GM12801 (cell line): ENCODE data around the gene SUGCT.

Experiments
- TF ChIP-seq, protein P1 (sequence below): IDR thresholded peaks from one replicate; pipeline ENCODE4 v1.5.1; 2011; ENCODE audit warnings: control low read depth; ENCODE audit not compliant: insufficient read length; ENCODE audit errors: extremely low read depth

The SUGCT gene

DNA sequence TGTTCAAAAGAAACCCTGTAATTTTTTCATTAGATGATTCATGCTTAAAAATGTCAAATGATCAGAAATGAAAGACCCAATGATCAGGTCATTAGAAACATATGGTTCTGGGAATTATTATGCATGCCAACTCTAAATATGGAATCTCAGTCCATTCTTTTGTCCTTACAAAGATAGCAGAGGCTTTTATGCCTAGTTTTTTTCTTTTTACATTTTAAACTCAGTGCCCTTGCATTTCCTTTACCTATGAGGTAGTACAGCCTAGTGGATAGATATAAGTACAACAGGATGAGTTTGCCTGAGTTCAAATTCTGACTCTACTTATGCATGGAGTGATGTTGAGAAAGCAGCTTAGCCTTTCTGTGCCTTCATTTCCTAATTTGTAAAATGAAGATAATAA is 392.9 kb downstream of the SUGCT start:
- TF ChIP-seq, protein P1, sequence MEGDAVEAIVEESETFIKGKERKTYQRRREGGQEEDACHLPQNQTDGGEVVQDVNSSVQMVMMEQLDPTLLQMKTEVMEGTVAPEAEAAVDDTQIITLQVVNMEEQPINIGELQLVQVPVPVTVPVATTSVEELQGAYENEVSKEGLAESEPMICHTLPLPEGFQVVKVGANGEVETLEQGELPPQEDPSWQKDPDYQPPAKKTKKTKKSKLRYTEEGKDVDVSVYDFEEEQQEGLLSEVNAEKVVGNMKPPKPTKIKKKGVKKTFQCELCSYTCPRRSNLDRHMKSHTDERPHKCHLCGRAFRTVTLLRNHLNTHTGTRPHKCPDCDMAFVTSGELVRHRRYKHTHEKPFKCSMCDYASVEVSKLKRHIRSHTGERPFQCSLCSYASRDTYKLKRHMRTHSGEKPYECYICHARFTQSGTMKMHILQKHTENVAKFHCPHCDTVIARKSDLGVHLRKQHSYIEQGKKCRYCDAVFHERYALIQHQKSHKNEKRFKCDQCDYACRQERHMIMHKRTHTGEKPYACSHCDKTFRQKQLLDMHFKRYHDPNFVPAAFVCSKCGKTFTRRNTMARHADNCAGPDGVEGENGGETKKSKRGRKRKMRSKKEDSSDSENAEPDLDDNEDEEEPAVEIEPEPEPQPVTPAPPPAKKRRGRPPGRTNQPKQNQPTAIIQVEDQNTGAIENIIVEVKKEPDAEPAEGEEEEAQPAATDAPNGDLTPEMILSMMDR: no peak

GRCh38 chr7:40530292-40530691 is 395.5 kb downstream of the SUGCT start:
- TF ChIP-seq, protein P1: no peak

DNA sequence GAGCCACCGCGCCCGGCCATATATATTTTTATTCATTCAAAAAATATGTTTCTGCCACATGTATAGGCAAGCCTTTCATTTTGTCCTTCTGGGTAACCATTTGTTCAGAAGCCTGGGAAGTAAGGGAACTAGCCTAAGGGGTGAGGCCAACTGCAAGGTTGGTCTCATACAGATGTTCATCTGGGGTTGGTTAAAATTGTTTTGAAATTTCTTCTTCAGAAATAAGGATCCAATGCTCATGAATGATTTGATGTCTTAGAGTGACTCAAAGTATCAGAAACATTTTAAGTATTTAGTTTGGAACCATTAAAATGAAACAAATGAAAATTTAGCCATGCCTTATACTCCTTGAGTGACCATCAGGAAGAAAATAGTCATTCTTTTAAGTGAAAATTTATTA is 397.2 kb downstream of the SUGCT start:
- TF ChIP-seq, protein P1: no peak

- TF ChIP-seq, protein P1: no peak
Observed at GRCh38 chr7:40535678-40536077, 400.9 kb downstream of the SUGCT start.

DNA sequence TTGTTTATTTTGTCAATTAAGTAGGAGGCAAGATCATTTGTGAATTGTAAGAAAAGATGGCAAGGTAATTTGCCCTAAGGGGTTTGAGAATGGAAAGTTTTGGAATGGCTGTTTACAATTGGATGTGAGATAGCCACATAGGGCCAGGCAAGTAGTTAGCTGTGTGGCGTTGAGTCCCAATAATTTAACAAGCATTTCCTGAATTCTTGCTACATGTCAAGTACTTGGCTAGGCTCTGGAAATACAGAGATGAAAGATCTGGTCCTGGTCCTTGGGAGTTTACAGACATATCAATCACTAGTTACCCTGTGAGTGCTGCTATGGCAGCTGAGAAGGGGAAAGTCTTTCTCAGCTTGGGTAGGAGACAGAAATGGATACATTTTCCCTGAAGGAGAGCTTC is 401.6 kb downstream of the SUGCT start:
- TF ChIP-seq, protein P1: no peak

DNA sequence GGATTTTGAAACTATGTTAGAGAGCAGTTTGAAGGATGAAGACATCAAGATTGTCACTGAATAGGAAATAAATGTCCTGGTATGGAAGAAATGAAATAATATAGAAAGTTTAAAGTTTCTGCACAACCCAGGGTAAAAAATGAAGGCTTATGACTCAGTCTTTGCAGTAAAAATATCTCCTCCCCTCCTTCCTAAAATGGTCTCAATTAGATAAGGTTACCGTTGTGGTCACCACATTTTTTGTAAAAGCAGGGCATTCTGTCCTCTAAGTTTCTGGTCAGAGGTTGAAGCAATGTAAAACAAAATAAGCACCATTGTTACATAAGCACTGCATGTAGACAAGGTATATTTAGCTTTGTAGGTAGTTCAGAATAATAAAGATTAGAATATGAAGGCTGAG is 403.5 kb downstream of the SUGCT start:
- TF ChIP-seq, protein P1: no peak

DNA sequence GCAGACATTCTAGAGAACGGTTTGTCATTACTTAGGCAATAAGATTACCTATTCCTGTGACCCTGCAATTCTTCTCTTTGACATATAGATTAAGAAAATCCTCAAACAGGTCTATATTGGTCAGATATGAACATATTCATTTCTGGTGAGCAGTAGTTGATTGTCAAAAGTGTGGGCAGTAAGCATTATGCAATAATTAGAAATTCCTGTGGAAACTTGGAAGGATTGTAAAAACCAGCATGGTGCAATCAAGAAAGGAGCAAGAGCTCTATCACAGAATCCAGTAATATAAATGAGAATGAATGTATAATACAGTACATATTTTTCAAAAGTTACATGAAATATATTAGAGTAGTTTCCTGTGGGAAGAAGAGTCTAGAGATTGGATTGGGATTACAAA is 406.5 kb downstream of the SUGCT start:
- TF ChIP-seq, protein P1: no peak
